ENCODE measurements around the gene ATRNL1.
"Not testable (repeated sequence)": the region's sequence is repeated elsewhere in the genome, so short reads cannot be mapped to it uniquely, and the experiment has no call there.

ATRNL1 gene

DNA sequence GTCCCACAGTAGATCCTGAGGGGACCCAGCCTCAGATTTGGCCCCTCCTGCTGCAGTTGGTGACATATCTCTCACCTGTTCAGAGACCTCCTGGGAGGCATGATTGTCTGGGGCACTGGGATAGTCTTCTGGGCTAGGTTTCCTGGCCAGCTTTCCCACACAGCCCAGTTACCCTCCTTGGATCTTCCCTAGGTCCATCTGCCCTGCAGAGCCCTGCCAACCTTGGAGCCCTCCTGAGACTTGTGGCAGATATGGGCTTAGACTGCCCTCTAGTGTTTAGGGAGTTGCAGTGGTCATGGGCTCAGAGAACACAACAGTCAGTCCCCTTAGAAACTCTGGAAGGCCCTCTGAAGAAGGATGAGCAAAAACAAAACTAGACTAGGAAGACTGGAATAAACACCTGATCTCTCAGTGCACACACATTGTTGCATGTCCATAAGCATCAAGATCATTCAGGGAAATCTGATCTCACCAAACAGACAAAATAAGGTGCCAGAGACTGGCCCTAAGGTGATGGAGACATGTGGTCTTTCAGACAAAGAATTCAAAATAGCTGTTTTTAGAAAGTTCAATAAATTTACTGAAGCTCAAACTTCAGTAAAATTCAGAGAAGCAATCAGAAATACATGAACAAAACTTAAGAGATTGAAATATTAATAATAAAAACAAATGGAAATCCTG is 324.6 kb downstream of the ATRNL1 start:
- no peak for DNase-seq (ENCODE audit: low read depth in 4 of 4, low spot score in 1 of 4)

DNA sequence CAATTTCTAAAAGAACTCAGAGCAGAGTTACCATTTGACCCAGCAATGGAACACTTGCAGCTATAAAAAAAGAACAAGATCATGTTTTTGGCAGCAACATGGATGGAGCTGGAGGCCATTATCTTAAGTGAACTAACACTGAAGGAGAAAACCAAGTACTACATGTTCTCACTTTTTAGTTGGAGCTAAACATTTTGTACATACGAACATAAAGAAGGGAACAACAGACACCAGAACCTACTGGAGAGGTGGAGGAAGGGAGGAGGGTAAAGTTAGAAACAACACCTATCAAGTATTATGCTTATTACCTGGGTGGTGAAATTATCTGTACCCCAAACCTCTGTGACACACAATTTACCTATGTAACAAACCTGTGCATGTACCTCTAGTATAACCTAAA is 329.5 kb downstream of the ATRNL1 start:
- DNase-seq (ENCODE audit: low read depth in 4 of 4, low spot score in 1 of 4), result no peak

DNA sequence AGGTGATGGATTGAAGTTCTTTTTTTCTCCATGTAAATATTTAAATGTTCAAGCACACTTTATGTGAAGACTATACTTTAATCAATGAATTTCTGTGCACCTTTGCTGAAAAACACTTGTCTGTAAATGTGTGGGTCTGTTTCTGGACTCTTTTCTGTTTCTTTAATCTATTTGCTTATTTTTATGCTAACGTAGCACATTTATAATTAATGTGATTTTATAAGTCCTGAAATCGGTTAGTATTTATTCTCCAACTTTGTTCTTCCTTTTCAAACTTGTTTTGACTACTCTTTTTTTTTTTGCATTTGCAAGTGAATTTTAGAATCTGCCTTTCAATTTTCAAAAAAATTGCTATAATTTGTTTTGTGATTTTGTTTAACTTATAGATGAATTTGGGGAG is 334.4 kb downstream of the ATRNL1 start:
- DNase-seq (ENCODE audit: low read depth in 4 of 4, low spot score in 1 of 4), result no peak

DNA sequence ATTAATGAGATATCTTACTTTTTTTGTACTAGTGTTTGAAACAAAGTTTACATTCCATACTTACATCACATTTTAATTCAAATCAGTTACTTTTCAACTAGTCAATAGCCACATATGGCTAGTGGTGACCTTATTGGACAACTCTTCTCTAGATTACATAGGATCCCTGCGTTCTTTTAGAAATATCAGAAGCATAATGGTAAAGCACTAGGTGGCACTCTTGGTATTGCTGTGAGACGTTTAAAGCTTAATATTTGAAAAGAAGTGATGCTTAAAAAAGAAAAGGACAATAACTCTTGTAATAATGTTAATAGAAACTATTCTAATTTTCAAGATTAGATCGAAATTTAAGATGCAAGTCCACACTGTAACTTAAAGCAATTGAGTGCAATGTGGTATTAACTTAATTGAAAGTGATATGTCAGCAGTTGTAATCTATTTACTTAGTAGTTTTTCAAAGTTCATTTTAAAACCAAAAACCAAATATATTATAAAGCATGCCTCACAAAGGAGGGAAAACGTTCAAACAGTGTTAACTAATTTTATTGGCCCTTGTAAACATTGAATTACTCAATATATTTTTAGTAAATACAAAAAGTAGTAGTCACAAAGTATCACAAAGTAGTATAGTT is 339.1 kb downstream of the ATRNL1 start:
- no peak for DNase-seq (ENCODE audit: low read depth in 4 of 4, low spot score in 1 of 4)

DNA sequence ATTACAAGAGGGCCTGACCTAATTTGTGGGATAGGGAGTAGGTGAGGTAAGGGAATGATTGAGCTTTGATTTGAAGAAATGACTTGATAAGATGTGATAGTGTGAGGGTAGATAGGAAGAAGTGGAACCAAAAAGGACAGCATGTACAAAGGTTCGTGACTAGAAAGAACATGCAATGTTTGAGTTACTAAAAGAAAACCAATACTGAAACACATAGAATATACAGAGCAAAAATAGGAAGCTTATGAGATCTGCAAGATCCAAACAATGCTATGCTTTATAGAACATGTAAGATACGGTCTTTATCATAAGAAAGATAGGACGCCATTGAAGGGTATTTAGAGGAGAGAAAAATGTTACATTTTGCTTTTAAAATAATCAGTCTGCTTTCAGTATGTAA is 343.8 kb downstream of the ATRNL1 start:
- no peak for DNase-seq (ENCODE audit: low read depth in 4 of 4, low spot score in 1 of 4)

DNA sequence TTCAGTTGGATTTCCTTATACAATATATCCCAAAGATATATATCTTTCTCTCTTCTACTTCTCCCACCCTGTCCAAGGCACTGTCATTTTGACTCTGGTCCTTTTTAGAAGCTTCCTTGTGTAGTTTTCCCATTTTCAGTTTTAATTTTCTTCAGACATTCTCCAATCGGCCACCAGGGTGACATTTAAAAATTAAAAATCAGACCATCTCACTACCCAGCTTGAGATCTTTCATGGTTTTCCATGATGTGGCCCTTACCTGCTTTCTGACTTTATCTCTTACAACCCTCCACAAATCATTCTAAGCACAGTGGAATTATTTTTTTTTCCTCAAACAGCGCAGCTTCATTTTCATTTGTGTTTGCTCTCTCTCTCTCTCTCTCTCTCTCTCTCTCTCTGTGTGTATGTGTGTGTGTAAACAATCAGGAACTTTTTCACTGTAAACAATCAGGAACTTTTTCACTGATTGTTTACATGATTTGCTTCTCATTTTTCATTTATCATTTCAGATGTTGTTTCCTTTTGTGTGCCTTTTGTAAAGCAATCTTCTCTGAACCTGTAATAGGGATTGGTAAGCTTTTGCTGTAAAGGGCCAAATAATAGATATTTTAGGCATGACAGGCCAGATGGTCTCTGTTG is 348.9 kb downstream of the ATRNL1 start:
- DNase-seq (ENCODE audit: low read depth in 4 of 4, low spot score in 1 of 4), result no peak

DNA sequence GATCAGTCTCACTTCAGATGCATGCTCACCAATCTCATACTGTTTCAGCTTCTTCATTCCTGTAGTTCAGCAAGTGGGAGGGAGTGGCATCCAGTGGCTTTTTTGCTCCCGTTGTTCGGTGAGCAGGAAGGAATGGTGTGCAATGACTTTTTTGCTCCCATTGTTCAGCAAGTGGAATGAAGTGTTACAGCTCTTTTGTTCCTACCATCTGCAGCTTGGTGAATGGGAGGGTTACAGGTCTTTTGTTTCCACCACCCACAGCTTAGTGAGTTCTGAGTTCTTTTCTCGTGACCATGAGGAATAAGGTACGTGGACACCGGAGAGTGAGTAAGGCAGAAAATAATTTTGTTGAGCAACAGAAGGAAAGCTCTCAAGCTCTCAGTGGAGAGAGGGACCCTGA is 363.6 kb downstream of the ATRNL1 start:
- no peak for DNase-seq (ENCODE audit: low read depth in 4 of 4, low spot score in 1 of 4)

DNA sequence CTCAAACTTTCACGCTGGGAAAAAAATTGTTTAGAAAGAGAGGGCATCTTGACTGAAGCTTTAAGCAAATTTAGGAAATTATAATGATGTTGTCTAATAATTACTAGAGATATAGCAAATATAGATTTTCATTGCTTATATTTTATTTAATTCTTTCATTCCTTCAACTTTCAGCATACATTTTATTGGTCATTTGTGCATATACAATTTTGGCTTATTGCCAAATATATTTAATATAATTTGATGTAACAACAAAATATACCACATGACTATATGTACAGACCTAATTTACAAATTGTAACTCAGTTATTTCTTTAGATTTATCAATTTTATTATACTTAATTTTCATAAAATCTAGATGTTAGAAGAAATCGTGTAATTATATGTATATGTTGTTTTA is 390.1 kb downstream of the ATRNL1 start:
- DNase-seq (ENCODE audit: low read depth in 4 of 4, low spot score in 1 of 4), result no peak

DNA sequence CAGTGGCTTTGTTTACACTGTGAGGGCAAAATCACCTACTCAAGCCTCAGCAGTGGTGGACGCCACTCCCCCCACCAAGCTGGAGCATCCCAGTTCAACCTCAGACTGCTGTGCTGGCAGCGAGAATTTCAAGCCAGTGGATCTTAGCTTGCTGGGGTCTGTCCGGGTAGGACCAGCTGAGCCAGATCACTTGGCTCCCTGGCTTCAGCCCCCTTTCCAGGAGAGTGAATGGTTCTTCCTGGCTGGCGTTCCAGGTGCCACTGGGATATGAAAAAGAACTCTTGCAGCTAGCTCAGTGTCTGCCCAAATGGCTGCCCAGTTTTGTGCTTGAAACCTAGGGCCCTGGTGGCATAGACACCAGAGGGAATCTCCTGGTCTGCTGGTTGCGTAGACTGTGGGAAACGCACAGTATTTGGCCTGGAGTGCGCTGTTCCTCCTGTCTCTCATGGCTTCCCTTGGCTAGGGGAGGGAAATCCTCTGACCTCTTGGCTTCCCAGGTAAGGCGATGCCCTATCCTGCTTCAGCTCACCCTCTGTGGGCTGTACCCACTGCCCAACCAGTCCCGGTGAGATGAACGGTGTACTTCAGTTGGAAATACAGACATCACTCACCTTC is 398.5 kb downstream of the ATRNL1 start:
- no peak for DNase-seq (ENCODE audit: low read depth in 4 of 4, low spot score in 1 of 4)

DNA sequence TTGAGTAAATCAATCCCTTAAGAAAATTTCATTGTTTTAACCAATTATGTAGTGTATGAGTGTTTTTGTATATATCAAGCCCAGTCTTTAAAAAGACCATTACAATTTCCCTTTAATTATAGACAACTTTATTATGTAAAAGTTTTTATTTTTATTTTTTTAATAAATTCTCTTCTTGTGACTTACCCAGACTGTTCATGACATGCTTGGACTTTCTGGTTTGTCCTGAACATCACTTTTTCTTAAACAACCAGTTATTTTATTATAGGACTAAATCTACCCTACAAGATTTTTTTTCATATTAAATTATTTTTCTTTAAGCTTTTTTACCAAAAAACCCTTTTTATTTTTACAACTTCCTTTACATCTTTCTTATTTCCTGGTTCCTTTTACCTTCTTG is 410.4 kb downstream of the ATRNL1 start:
- DNase-seq (ENCODE audit: low read depth in 4 of 4, low spot score in 1 of 4), result no peak

DNA sequence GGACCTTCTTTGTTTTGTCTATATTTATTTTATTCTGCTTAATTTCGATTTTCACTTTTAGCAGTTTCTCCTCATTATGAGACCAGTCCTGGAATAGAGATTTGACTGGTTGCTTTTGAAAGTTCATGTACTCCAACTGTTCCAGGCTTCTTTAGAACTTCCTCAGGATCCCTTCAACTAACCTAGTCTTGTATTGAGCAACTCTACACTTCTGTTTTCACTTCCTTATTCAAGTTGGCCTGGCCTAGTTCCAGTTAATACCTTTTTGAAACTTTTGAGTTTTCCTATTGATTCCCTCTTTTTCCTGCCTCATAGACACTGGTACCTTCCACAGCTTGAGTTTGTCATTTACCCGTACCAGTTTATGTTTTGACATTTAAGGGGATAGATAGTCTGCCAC is 421.7 kb downstream of the ATRNL1 start:
- no peak for DNase-seq (ENCODE audit: low read depth in 4 of 4, low spot score in 1 of 4)

DNA sequence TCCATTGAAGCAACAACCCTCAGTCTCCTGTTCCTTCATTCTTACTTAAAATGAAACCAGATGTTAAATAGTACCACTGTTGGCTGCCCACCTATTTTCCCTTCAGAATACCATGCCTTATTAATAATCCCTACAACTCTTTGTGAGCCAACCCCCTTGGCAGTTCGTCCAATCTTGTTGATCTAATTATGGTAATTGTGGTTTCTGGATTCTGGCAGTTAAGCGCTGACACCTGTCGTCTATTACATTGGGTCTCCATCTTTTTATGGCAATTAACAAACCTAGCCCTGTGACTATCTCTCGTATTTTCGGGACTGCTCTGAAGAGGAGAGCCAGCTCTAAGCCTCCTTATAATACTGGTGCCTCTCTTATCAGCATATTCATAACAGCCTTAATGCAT is 432.0 kb downstream of the ATRNL1 start:
- DNase-seq (ENCODE audit: low read depth in 4 of 4, low spot score in 1 of 4), result no peak

DNA sequence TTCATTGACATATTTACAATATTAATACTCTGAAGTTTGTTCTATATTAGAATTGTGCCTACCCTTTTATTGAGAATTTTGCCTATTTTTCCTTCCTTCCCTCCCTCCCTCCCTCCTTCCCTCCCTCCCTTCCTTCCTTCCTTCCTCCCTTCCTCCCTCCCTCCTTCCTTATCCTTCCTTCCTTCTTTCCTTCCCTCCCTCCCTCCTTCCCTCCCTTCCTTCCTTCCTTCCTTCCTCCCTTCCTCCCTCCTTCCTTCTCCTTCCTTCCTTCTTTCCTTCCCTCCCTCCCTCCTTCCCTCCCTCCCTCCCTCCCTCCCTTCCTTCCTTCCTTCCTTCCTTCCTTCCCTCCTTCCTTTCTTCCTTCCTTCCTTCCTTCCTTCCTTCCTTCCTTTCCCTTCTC is 434.5 kb downstream of the ATRNL1 start:
- DNase-seq (ENCODE audit: low read depth in 4 of 4, low spot score in 1 of 4), result not testable (repeated sequence)

DNA sequence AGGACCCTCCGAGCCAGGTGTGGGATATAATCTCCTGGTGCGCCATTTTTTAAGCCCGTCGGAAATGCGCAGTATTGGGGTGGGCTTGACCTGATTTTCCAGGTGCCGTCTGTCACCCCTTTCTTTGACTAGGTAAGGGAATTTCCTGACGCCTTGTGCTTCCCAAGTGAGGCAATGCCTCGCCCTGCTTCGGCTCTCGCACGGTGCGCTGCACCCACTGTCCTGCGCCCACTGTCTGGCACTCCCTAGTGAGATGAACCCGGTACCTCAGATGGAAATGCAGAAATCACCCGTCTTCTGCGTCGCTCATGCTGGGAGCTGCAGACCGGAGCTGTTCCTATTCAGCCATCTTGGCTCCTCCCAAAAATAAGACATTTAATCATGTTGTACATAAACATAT is 443.2 kb downstream of the ATRNL1 start:
- not testable (repeated sequence) for DNase-seq (ENCODE audit: low read depth in 4 of 4, low spot score in 1 of 4)

DNA sequence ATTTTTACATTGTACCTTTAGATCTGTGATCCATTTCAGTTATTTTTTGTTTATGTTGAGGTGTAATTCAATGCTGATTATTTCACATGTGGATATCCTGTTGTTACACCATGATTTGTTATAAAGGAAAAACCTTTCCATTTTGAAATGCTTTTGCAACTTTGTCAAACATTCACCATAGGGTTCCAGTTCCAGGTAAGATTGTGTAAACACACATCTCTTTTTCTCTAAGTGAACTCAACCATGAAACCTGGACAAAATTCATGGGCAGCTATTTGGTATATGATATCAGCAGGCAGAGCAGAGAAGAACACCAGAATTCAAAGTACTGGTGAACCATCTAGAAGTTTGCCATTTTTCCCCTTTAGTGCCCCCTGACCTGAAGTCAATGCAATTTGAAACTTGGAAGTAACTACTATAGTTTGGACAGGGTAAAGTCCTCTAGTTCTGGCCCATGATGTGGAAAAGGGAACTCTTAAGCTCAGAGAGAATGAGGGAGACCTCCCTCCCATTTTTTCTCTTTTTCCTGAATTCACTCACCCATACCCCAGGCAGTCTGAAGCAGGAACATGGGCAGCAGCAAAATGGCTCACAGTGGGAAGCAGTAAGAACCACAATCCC is 446.1 kb downstream of the ATRNL1 start:
- no peak for DNase-seq (ENCODE audit: low read depth in 4 of 4, low spot score in 1 of 4)

DNA sequence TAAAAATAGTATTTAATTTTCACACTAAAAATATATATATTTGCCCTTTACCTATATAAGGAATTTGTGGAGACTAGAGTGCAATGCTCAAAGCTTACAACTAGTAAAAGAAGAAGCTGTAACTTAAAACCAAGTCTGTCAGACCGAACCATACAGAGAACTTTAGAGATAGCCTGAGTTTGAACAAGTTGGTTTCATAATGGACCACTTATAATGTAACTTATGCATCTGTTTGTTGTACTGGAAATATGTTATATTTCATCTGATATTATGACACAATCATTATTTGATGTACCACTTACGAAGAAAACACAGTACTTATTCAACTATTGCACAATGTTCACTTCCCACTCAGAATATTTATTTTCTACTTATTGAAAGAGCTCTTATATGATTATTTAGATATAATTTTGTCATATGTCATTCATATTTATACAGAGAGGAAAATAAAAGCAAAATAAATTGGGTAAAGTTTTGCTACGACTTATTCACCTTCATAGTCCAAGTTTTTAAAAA is 462.8 kb downstream of the ATRNL1 start:
- no peak for DNase-seq (ENCODE audit: low read depth in 4 of 4, low spot score in 1 of 4)

DNA sequence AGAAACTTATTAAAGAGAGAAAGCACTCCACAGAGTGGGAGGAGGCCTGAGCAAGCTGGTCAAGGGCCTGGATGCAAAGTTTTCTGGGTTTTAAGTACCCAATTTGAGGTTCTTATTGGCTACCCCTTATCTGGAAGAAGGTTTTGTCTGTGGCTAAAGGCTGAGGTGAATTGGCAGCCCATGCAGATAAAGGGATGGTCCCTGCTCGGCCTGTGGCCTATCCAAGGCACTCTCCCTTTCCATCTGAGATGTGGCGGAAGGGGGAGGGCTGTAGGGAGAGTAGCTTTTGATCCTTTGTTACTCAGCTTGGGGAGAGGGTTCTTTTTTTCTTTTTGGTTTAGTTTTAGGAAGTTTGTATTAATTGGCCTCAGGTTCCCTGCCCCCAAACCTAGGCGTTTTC is 465.1 kb downstream of the ATRNL1 start:
- no peak for DNase-seq (ENCODE audit: low read depth in 4 of 4, low spot score in 1 of 4)

DNA sequence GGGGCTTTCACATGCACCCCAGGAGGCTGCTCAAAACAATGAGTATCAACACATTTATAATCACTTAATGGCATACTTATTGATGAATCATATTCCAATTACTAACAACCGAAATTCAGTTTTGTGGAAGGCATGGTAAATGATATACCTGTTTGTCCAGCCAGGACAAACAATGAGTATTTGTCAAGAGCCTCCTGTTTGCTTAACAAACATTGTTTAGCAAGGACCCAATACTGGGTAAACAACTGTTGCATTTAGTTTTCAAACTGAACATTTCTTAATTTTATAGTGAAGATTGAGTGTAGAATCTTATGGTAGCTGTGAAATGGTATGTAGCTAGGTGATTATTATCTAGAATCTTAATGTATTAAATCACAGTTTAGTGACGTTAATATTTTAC is 473.7 kb downstream of the ATRNL1 start:
- no peak for DNase-seq (ENCODE audit: low read depth in 4 of 4, low spot score in 1 of 4)

DNA sequence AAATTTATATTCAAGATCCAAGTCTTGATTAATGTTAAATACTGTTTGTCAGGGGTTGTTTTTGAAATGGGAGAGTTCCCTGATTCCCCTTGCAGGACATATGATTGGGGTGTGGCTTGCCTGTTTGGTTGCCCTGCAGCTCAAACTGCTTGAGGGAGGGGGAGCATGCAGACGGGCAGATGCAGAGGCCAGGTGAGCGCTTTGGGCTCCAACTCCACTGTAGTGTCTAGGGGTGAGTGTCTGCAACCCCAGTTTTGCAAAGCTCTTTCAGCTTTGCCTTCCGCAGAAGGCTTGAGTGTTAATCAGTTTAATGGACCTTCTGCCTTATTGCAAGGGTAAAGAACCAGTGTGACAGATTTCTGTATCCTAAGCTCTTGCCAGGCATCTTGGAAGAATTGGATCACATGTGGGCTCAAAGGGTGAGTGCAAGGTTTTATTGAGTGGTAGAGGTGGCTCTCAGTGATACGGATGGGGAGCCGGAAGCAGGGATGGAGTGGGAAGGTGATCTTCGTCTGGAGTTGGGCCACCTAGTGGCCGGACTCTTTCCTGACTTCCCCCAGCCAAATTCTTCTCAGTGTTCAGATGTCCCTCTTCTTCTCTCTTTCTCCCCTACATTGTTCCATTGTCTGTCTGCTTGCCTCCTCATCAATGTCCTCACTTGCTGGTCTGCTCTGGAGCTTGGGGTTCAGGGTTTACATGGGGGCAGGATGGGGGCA is 479.7 kb downstream of the ATRNL1 start:
- DNase-seq (ENCODE audit: low read depth in 4 of 4, low spot score in 1 of 4), result no peak

DNA sequence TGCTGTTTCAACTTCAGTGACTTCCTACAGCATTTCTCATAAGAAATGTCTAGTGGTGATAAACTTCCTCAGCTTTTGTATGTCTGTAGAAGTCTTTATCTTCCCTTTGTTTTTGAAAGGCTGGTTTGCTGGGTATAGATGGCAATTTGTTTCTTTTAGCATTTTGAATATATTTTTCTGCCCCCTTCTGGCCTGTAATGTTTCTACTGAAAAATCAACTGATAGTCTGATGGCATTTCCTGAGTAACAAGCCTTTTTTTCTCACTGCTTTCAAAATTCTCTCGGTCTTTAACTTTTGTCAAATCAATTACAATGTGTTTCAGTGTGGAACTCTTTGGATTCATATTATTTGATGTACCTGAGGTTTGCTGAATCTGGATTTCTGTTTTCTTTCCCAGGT is 487.1 kb downstream of the ATRNL1 start:
- DNase-seq (ENCODE audit: low read depth in 4 of 4, low spot score in 1 of 4), result no peak

DNA sequence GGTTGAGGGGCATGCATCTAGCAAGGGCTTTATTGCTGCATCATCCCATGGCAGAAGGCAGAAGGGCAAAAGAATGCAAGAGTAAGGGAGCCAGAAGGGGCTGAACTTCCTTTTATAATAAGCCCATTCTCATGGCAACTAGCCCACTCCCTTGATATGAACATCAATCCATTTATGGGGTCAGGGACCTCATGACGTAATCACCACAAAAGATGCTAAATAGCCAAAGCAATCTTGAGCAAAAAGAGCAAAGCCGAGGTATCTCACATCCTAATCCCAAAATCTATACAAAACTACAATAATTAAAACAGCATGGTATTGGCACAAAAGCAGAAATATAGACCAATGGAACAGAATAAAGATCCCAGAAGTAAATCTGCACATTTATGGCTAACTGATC is 499.9 kb downstream of the ATRNL1 start:
- no peak for DNase-seq (ENCODE audit: low read depth in 4 of 4, low spot score in 1 of 4)
